Neural crest cell (in vitro differentiated cells): ENCODE results near the gene SMIM34. TPM values are rescaled to one million over a fixed set of nuclear protein-coding genes. Genes with fewer than 3 reads are reported as not detected.

Source experiments
- DNase-seq: peaks from one replicate; pipeline ENCODE4 v3.0.0; 2021; ENCODE audit warnings: low read depth, mixed read lengths, low spot score
- H3K27ac Mint-ChIP-seq: one replicate; pipeline ENCODE4 v1.8.0; 2021; ENCODE audit warnings: mild to moderate bottlenecking, mixed read lengths; ENCODE audit not compliant: unreplicated experiment
- H3K27me3 Mint-ChIP-seq: 2 replicates; pipeline ENCODE4 v1.8.0; 2021; ENCODE audit warnings: low read depth, mild to moderate bottlenecking, mixed read lengths
- H3K36me3 Mint-ChIP-seq: 2 replicates; pipeline ENCODE4 v1.8.0; 2021; ENCODE audit warnings: low read depth, mild to moderate bottlenecking, mixed read lengths
- H3K4me1 Mint-ChIP-seq: 2 replicates; pipeline ENCODE4 v1.8.0; 2021; ENCODE audit warnings: mixed read lengths
- H3K4me3 Mint-ChIP-seq: one replicate; pipeline ENCODE4 v1.8.0; 2021; ENCODE audit warnings: mild to moderate bottlenecking, mixed read lengths
- H3K9me3 Mint-ChIP-seq: 2 replicates; pipeline ENCODE4 v1.8.0; 2021; ENCODE audit warnings: mixed read lengths
- total RNA-seq: library from RNA; stranded (reverse); gene quantifications from 2 replicates; pipeline ENCODE4 v1.2.1, GENCODE V29; 2021
- TF ChIP-seq, protein P1 (sequence below): fragments of 200-600 bp; sonication (generic); conservative IDR thresholded peaks from 2 replicates; pipeline ENCODE4 v1.5.0; 2021; ENCODE audit warnings: antibody characterized with exemption, mild to moderate bottlenecking

Gene SMIM34
- total RNA-seq, 1 donor from 2014 or later: not detected

DNA sequence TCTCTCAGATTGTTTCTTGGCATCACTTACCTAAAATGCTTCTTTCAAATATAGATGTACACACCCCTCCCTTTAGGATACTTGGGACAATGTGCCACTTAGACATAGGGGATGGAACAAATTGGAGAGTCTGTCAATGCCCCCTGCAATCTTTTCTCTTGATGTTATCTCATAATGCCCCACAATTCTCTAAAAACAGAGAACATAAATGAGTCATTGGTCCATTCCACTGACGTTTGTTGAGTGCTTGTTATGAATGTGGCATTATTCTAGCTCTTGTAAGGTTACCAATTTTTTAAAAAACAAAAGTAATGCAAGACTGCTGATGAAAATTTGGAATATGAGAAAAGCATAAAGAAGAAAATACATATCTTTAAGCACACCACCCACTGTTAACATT, 54.0 kb downstream of the SMIM34 start:
- TF ChIP-seq, protein P1, sequence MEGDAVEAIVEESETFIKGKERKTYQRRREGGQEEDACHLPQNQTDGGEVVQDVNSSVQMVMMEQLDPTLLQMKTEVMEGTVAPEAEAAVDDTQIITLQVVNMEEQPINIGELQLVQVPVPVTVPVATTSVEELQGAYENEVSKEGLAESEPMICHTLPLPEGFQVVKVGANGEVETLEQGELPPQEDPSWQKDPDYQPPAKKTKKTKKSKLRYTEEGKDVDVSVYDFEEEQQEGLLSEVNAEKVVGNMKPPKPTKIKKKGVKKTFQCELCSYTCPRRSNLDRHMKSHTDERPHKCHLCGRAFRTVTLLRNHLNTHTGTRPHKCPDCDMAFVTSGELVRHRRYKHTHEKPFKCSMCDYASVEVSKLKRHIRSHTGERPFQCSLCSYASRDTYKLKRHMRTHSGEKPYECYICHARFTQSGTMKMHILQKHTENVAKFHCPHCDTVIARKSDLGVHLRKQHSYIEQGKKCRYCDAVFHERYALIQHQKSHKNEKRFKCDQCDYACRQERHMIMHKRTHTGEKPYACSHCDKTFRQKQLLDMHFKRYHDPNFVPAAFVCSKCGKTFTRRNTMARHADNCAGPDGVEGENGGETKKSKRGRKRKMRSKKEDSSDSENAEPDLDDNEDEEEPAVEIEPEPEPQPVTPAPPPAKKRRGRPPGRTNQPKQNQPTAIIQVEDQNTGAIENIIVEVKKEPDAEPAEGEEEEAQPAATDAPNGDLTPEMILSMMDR: no peak
- no peak for DNase-seq
- Mint-ChIP-seq H3K9me3 (no peaks in the 10 kb centered on the region), H3K4me3 (no peak overlapping the region), H3K36me3 (no peaks in the 10 kb centered on the region), H3K27ac (no peak overlapping the region), H3K4me1 (peaks cover 5% of the 10 kb centered on the region), H3K27me3 (no peaks in the 10 kb centered on the region)

Other genes starting within 250 kb of the SMIM34 start
- gene KCNE2, start 59.9 kb downstream of the SMIM34 start, total RNA-seq: 0.39 and 0.61 TPM in 2 replicates
- gene SMIM11, start 48.4 kb downstream of the SMIM34 start, total RNA-seq: 16.7 and 17.0 TPM in 2 replicates
- 0.48 and 0.68 TPM in 2 replicates for gene KCNE1, start 88.3 kb upstream of the SMIM34 start, total RNA-seq
- 13.0 and 14.2 TPM in 2 replicates for gene RCAN1, start 191.2 kb upstream of the SMIM34 start, total RNA-seq
- gene CLIC6, start 245.0 kb upstream of the SMIM34 start, total RNA-seq: 0.19 and 0.25 TPM in 2 replicates